NCI-H510A treated with DMSO at 0.1 percent for 48 hours (cell line): ENCODE data around the gene FAM174B.
A peak's percentile ranks its signal among the peaks of the same experiment; 100 is the strongest.

Source experiments
- DNase-seq: peaks from one replicate; lab custom pipeline; 2025; lab: John Stamatoyannopoulos, UW

The FAM174B gene

GRCh38 chr15:92655178-92655995 is at the start of gene FAM174B:
Gene FAM174B, minus strand, starts transcription at chr15:92655775.
- DNase-seq: peak; percentile 29

DNA sequence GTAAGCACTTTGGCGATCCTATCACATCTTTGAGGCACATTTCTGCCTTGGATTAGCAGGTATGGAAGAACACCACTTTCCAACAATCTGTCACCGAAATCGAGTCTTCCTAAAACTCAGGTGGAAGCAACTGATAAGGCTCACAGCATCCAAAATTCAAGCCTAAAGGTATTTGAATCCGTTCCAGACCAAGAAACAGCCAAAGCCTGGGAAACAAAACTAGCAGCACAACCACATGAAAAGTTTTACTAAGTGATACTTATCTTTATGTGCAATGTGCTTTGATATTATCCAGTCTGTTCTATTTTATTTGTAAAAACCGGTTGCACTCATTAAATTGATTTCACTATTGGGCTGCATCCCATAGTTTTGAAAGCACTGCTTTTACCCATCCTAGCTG is 40.5 kb upstream of the FAM174B start:
- no peak for DNase-seq

GRCh38 chr15:92693691-92694331 is 38.2 kb upstream of the FAM174B start:
- DNase-seq: peak; percentile 18

- DNase-seq: no peak
Measured at GRCh38 chr15:92690395-92690794, 34.8 kb upstream of the FAM174B start.

- DNase-seq: no peak
Measured at GRCh38 chr15:92687746-92688145, 32.2 kb upstream of the FAM174B start.

GRCh38 chr15:92687195-92687602 is 31.6 kb upstream of the FAM174B start:
- DNase-seq: no peak

DNA sequence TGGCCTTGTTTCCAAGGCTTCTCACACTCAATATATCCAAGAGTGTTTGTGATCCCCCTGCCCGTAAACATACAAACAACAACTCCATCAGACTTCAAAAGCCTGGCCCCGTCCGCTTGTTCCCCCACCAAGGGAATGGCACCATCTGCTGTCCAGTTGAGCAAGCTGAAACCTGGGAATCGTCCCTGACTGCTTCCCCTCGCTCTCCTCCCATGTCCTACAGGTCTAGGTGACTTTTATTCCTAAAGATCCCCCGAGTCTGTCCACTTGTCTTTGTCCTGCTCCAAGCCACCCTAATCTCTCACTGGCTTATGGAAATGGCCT is 27.9 kb upstream of the FAM174B start:
- peak; percentile 52 for DNase-seq

- DNase-seq: no peak
Measured at GRCh38 chr15:92682741-92683510, 27.4 kb upstream of the FAM174B start.

DNA sequence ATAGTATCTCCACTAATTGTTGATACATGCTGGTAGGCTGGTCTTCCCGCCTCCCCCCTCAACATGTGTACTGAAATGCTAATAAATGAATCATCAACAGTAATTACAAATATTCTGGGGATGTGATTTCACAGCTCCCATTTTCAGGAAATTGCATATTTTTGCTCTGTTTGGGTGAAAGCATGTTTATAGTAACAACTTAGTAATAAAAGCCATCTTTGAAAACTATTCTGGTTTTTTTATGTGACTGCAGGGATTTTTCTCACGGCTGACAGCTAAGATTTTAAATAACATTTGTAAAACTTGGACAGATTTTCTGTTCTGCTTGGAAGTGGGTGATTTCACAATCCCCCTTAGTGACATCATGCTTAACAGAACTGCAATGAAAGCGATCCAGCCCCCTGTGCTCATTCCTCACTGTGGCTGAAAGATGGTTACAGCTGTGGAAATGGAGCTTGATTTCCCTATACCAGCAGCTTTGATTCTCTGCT is 25.6 kb upstream of the FAM174B start:
- no peak for DNase-seq

DNA sequence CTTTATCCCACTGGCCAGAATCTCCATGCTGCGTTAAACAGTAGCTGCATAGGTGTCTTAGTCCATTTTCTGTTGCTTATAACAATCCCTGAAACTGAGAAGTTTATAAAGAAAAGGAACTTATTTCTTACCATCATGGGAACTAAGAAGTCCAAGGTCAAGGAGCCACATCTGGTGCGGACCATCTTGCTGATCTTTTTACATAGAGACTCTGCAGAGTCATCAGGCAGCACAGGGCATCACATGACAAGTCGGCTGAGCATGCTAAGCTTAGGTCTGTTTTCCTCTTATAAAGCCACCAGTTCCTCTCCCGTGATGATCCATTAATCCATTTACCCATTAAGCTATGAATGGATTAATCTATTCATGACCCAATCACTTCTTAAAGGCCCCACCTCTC is 22.4 kb upstream of the FAM174B start:
- peak; percentile 36 for DNase-seq

DNA sequence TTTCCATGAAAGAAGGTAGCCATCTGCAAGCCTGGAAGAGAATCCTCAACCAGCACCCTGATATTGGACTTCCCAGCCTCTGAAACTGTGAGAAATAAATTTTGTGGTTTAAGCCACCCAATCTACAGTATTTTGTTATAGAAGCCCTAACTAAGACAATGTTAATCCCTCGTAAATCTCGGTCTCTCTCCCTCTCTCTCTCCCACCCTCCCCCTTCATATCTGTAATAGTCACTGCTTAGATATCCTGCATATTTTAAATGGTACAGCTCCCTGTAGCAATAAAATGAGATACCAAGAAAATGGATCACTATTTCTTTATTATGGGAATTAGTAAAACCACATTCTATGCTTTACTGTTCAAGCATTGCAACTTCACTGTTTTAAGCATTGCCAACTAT is 21.0 kb upstream of the FAM174B start:
- no peak for DNase-seq

GRCh38 chr15:92675485-92675884 is 19.9 kb upstream of the FAM174B start:
- DNase-seq: no peak

DNA sequence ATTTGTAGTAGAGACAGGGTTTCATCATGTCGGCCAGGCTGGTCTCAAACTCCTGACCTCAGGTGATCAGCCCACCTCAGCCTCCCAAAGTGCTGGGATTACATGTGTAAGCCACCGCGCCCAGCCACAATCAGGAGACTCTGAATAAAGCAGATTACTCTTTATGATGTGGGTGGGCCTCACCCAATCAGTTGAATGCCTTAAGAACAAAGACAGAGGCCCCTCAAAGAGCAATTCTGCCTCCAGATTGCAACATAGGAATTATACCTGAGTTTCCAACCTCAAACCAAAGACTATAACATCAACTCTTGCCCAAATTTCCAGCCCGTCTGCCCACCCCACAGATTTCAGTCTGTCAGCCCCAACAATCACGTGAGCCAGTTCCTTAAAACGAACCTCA is 18.8 kb upstream of the FAM174B start:
- no peak for DNase-seq

GRCh38 chr15:92672102-92672501 is 16.5 kb upstream of the FAM174B start:
- no peak for DNase-seq

DNA sequence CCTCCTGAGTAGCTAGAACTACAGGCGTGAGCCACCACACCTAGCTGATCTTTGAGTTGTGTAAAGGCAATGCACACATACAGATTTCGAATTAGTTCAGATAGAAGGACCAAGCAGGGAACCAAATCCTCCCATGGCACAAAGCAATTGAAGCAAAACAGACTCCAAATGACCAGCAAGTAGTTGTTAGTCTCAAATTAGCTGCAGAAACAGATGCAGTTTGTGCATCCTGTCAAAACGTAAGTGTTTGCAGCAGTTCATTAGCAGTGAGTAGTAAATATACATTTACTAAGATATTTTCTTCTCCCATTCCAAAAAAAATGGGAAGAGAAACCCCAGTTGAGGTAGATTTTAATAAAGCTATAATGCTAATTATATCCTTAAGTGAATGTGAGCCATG is 15.8 kb upstream of the FAM174B start:
- no peak for DNase-seq

DNA sequence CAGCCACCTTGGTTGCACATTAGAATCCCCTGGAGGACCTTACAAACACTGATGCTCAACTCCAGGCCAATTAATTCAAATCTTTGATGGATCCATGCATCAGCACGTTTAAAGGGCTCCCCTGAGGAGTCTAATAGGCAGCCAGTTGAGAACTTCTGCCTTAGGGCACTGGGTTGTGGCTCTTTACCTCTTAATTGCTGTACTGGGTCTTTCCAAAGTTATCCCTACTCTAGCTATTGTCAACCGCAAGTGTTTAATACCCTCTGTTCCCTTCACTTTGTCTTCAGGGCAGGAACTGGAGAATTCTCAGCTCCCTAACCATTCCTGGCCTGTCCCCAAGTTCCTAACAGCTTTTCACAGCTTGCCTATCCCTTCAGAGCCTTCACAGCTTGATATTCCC is 15.0 kb upstream of the FAM174B start:
- DNase-seq: no peak

DNA sequence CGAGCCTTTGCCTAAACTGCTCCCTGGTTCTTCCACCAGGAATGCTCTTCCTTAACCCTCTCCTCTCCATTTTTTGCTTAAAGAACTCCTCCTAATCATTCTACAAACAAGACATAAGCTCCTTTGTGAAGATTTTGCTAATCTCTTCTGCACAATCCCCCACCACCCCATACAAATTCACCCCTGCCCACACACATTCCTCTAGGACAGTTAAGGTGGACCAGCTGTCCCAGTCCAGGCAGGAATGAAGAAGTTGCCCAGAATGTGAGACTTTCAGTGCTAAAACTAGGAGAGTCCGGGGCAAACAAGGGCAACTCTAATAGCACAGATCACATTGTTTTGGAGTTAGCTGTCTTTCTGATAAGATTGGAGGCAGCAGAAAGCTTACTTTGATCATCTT is 13.9 kb upstream of the FAM174B start:
- no peak for DNase-seq

DNA sequence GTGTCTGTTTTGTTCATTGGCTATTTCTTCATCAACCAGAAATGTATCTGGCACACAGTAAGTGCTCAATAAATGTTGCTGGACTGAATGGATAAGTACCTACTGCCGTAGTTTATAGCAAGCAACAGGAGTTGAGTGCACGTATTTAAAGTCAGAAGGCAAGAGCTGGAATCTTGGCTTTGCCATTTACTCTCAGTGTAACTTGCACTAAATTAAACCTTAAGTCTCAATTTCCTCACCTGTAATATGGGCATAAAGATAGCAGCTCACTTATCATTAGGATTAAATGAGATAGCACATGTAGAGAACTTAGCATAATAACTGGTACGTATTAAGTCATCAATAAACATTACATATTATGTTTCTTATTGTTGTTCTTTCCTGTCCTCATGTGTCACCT is 13.0 kb upstream of the FAM174B start:
- DNase-seq: no peak

DNA sequence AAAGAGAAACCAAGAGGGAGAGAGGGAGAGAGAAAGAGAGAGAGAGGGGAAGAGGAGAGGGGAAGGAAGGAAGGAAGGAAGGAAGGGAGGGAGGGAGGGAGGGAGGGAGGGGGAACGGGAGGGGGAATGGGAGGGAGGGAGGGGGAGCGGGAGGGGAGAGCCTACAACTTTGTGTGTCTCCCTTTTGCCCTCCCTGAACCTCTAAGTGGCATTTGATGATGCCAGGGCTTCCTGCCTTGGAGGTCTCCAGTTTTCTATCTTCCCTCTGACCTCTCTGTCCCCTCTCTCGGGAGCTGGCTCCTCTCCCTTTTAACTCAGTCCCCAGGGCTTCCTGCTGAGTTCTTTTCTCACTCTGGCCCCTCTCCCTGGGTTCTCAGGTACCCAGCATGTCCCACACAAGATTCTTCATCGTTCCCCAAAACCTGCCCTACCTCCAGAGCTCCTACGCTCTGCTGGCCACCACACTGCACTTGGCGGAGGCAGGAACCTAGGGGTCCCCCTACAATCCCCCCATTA is 12.5 kb upstream of the FAM174B start:
- DNase-seq: peak; percentile 26

- peak; percentile 78 for DNase-seq
Measured at GRCh38 chr15:92667287-92667904, 11.8 kb upstream of the FAM174B start.

DNA sequence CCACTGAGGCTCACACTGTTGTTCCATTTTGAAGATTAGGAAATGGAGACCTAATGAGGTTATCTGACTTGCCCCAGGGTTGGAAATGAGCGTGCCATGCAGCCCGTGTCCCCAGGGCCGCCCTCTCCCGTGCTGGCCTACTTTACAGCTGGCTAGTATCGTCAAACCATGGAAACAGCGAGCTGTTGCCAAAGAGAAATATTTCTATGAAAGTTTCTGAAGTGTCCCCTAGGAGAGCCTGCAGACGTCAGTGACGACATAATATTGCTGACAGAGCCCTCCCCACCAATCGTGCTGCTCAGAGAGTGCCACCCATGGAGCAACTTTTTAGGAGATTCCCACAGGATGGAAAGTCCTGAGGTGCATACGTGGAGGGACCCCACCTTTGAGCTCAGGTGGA is 11.2 kb upstream of the FAM174B start:
- DNase-seq: peak; percentile 89

DNA sequence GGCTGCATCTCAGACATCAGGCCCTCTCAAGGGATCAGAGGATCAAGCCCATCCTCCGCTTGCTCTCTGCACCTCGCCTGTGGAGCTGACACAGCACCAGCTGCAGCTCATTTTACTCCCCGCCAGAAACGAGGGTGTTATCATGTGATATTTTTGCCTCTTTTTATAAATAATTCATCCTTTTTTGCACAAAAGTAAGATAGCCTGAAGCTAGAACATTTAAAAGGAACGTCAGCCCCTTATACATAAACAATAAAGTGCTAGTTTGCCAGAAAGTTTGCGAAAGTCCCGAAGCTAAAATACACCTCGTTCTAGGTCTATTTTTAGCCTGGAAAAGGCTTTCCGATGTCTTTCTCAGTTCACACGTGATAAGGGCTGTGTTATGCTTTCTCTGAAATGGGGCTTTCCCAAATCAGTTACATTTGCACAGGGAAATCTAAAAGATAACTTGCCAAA is 9.6 kb upstream of the FAM174B start:
- DNase-seq: no peak
